ENCODE results near the gene MB21D2. TPM values are rescaled to one million over a fixed set of nuclear protein-coding genes. Genes with fewer than 3 reads are reported as not detected.

The MB21D2 gene
- total RNA-seq, 2 experiments from 2014 or later, result 0.06 TPM; not detected in 1

DNA sequence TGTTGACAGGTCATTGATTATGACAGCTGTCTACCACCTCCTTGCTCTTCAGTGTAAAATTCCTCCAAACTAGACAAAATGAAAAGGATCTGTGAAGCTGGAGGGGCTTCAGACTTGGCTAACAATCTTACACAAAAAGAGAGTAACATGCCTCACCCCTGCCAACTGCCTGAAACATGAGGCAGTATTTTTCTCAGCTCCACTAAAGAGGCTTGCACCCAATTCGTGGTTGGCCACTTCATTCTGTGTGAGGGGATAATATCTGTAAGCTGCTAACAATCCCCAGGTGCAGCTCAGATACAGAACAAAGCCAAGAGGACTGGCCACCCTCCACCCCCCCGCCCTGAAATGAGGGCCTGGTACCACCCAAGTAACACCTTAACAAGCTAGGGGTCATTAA lies 2.8 kb downstream of the MB21D2 start:
- TF ChIP-seq, protein P1, sequence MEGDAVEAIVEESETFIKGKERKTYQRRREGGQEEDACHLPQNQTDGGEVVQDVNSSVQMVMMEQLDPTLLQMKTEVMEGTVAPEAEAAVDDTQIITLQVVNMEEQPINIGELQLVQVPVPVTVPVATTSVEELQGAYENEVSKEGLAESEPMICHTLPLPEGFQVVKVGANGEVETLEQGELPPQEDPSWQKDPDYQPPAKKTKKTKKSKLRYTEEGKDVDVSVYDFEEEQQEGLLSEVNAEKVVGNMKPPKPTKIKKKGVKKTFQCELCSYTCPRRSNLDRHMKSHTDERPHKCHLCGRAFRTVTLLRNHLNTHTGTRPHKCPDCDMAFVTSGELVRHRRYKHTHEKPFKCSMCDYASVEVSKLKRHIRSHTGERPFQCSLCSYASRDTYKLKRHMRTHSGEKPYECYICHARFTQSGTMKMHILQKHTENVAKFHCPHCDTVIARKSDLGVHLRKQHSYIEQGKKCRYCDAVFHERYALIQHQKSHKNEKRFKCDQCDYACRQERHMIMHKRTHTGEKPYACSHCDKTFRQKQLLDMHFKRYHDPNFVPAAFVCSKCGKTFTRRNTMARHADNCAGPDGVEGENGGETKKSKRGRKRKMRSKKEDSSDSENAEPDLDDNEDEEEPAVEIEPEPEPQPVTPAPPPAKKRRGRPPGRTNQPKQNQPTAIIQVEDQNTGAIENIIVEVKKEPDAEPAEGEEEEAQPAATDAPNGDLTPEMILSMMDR (conservative IDR thresholded peaks at IDR 0.05; ENCODE audit: low read length), result no peak
- TF ChIP-seq EZH2phosphoT487 (IDR thresholded peaks at IDR 0.05; ENCODE audit: borderline replicate concordance, low read depth, low read length), result no peak
- ChIA-PET CTCF (ENCODE audit: unreplicated experiment) (no interaction called here), POLR2A (interaction anchor here (0.7 to 1.8 kb wide), 2 partner anchors 14 to 70 kb away, joined by 3 to 5 read pairs; no protein-coding TSS in a partner anchor)
- Histone ChIP-seq H2AFZ (ENCODE audit: low read length) (no peak overlapping the region), H3K9me3 (ENCODE audit: low read length) (no peaks in the 10 kb centered on the region), H3K9me2 (ENCODE audit: insufficient read depth, low read length) (no peaks in the 10 kb centered on the region), H3K4me2 (ENCODE audit: low read length) (no peak overlapping the region), H3K4me1 (ENCODE audit: insufficient read depth, low read length, poor library complexity, severe bottlenecking) (no peaks in the 10 kb centered on the region), H3K4me3 (ENCODE audit: low read depth, low read length, poor library complexity, severe bottlenecking) (no peak overlapping the region), H3K27ac (ENCODE audit: low read depth, low read length, poor library complexity, severe bottlenecking) (no peak overlapping the region), H3K79me2 (ENCODE audit: insufficient read depth, low read depth, low read length) (no peaks in the 10 kb centered on the region), H4K20me1 (ENCODE audit: insufficient read depth, low read length) (no peaks in the 10 kb centered on the region), H3K36me3 (ENCODE audit: insufficient read depth, low read length) (no peaks in the 10 kb centered on the region)
- DNase-seq (ENCODE audit: low spot score), result no peak
- intact Hi-C loops (cut with micrococcal nuclease; ENCODE audit: unreplicated experiment), result no loop called here
- BruUV-seq (replicated peaks), result no TSS peak

DNA sequence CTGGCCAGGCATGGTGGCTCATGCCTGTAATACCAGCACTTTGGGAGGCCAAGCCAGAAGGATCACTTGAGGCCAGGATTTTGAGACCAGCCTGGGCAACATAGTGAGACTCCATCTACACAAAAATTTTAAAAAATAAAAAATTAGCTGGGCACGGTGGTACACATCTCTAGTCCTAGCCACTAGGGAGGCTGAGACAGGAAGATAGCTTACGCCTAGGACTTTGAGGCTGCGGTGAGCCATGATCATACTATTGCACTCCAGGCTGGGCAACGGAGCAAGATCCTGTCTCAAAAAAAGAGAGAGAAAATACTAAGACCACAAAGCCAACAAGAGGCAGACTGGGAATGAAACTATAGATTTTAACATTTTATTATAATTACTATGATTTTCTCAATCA lies 4.1 kb downstream of the MB21D2 start:
- Histone ChIP-seq H3K4me1 (ENCODE audit: insufficient read depth, low read length, poor library complexity, severe bottlenecking) (no peaks in the 10 kb centered on the region), H4K20me1 (ENCODE audit: insufficient read depth, low read length) (no peaks in the 10 kb centered on the region), H3K9me3 (ENCODE audit: low read length) (no peaks in the 10 kb centered on the region), H2AFZ (ENCODE audit: low read length) (no peak overlapping the region), H3K4me2 (ENCODE audit: low read length) (no peak overlapping the region), H3K9me2 (ENCODE audit: insufficient read depth, low read length) (no peaks in the 10 kb centered on the region), H3K36me3 (ENCODE audit: insufficient read depth, low read length) (no peaks in the 10 kb centered on the region), H3K27ac (ENCODE audit: low read depth, low read length, poor library complexity, severe bottlenecking) (no peak overlapping the region), H3K79me2 (ENCODE audit: insufficient read depth, low read depth, low read length) (no peaks in the 10 kb centered on the region), H3K4me3 (ENCODE audit: low read depth, low read length, poor library complexity, severe bottlenecking) (no peak overlapping the region)
- TF ChIP-seq, protein P1 (conservative IDR thresholded peaks at IDR 0.05; ENCODE audit: low read length), result no peak
- TF ChIP-seq EZH2phosphoT487 (IDR thresholded peaks at IDR 0.05; ENCODE audit: borderline replicate concordance, low read depth, low read length), result no peak
- CTCF ChIA-PET (ENCODE audit: unreplicated experiment), result no interaction called here
- no peak for DNase-seq (ENCODE audit: low spot score)
- POLR2A ChIA-PET, result interaction anchor here (1.8 kb wide), 1 partner anchor 15 kb away, joined by 5 read pairs; no protein-coding TSS in a partner anchor
- BruUV-seq (replicated peaks), result no TSS peak
- intact Hi-C loops (cut with micrococcal nuclease; ENCODE audit: unreplicated experiment), result no loop called here

DNA sequence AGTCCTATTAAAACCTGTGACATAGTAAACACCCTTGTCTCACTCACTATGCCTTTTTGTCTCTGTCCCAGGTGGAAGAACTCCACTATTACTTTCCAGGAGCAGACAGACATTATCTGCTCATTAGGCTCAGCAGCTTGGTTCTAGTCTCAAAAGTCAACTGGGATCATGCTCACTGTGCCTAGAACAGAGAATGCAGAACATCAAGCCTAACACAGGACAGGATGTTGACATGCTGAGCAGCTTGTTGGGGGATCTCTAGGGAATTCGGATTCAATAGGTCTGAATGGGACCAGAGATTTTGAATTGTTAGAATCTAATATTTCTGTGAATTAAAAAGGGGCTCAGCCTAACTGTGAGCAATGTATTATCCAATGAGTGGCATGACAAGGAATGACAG lies 6.4 kb downstream of the MB21D2 start:
- Histone ChIP-seq H4K20me1 (ENCODE audit: insufficient read depth, low read length) (no peaks in the 10 kb centered on the region), H3K9me2 (ENCODE audit: insufficient read depth, low read length) (no peaks in the 10 kb centered on the region), H3K9me3 (ENCODE audit: low read length) (no peaks in the 10 kb centered on the region), H3K79me2 (ENCODE audit: insufficient read depth, low read depth, low read length) (no peaks in the 10 kb centered on the region), H2AFZ (ENCODE audit: low read length) (no peak overlapping the region), H3K36me3 (ENCODE audit: insufficient read depth, low read length) (no peaks in the 10 kb centered on the region), H3K27ac (ENCODE audit: low read depth, low read length, poor library complexity, severe bottlenecking) (no peak overlapping the region), H3K4me3 (ENCODE audit: low read depth, low read length, poor library complexity, severe bottlenecking) (no peak overlapping the region), H3K4me2 (ENCODE audit: low read length) (no peak overlapping the region), H3K4me1 (ENCODE audit: insufficient read depth, low read length, poor library complexity, severe bottlenecking) (no peaks in the 10 kb centered on the region)
- ChIA-PET POLR2A (interaction anchor here (1.1 to 1.2 kb wide), 2 partner anchors 17 to 19 kb away, joined by 3 to 5 read pairs; no protein-coding TSS in a partner anchor), CTCF (ENCODE audit: unreplicated experiment) (no interaction called here)
- intact Hi-C loops (cut with micrococcal nuclease; ENCODE audit: unreplicated experiment), result no loop called here
- BruUV-seq (replicated peaks), result no TSS peak
- DNase-seq (ENCODE audit: low spot score), result no peak
- no peak for TF ChIP-seq EZH2phosphoT487 (IDR thresholded peaks at IDR 0.05; ENCODE audit: borderline replicate concordance, low read depth, low read length)
- TF ChIP-seq, protein P1 (conservative IDR thresholded peaks at IDR 0.05; ENCODE audit: low read length), result no peak

Measured in OCI-LY7 (cell line).